GM21381 (cell line): ENCODE measurements around the gene YY1.
"Not testable (repeated sequence)": the region's sequence is repeated elsewhere in the genome, so short reads cannot be mapped to it uniquely, and the experiment has no call there.

Experiments used
- ATAC-seq: cut with Tn5 transposase; IDR thresholded peaks from one replicate; pipeline ENCODE4 v1.9.1; 2021; ENCODE audit warnings: mild to moderate bottlenecking, moderate library complexity; ENCODE audit not compliant: unreplicated experiment

The YY1 gene

GRCh38 chr14:100295376-100296105, 56.6 kb downstream of the YY1 start:
- ATAC-seq = no peak

- no peak for ATAC-seq
Measured at GRCh38 chr14:100296106-100296651, 57.2 kb downstream of the YY1 start.

- not testable (repeated sequence) for ATAC-seq
Measured at GRCh38 chr14:100296729-100297128, 57.8 kb downstream of the YY1 start.

- ATAC-seq = peak; percentile 83
Measured at GRCh38 chr14:100297320-100298300, 58.7 kb downstream of the YY1 start.

GRCh38 chr14:100298551-100299237, 59.8 kb downstream of the YY1 start:
- no peak for ATAC-seq

GRCh38 chr14:100299238-100299560, 60.3 kb downstream of the YY1 start:
- ATAC-seq = no peak

GRCh38 chr14:100302616-100303015, 63.7 kb downstream of the YY1 start:
- no peak for ATAC-seq

- no peak for ATAC-seq
Measured at GRCh38 chr14:100303179-100303578, 64.2 kb downstream of the YY1 start.

GRCh38 chr14:100303925-100304324, 65.0 kb downstream of the YY1 start:
- no peak for ATAC-seq

GRCh38 chr14:100304825-100305323, 65.9 kb downstream of the YY1 start:
- no peak for ATAC-seq

- ATAC-seq = no peak
Measured at GRCh38 chr14:100305324-100306100, 66.6 kb downstream of the YY1 start.

- peak; percentile 87 for ATAC-seq
Measured at GRCh38 chr14:100306101-100306997, 67.4 kb downstream of the YY1 start, which contains the start of gene SLC25A29. TSS of gene SLC25A29 (minus strand) at chr14:100306444. CDS start at chr14:100306232, 212 bp downstream.

- peak; percentile 11 for ATAC-seq
Measured at GRCh38 chr14:100306998-100307765, 68.2 kb downstream of the YY1 start.

GRCh38 chr14:100307766-100308426, 69.0 kb downstream of the YY1 start:
- ATAC-seq = no peak

- ATAC-seq = not testable (repeated sequence)
Measured at GRCh38 chr14:100308427-100308792, 69.5 kb downstream of the YY1 start.

GRCh38 chr14:100309028-100309737, 70.2 kb downstream of the YY1 start:
- ATAC-seq = no peak
